Measurements from ENCODE around the gene TRPV2. TPM values are rescaled to one million over a fixed set of nuclear protein-coding genes. Genes with fewer than 3 reads are reported as not detected.

The TRPV2 gene
- total RNA-seq, 4 donors from 2014 or later = 7.8 to 66.1 (median 17.0) TPM

- TF ChIP-seq CTCF (IDR thresholded peaks at IDR 0.05; ENCODE audit: low read depth) = no peak
Observed at GRCh38 chr17:16464303-16465051, 49.1 kb downstream of the TRPV2 start.

GRCh38 chr17:16465052-16465312 lies 49.6 kb downstream of the TRPV2 start:
- no peak for TF ChIP-seq CTCF (IDR thresholded peaks at IDR 0.05; ENCODE audit: low read depth)

- TF ChIP-seq CTCF (IDR thresholded peaks at IDR 0.05; ENCODE audit: low read depth) = no peak
Observed at GRCh38 chr17:16465861-16466338, 50.5 kb downstream of the TRPV2 start.

- no peak for TF ChIP-seq CTCF (IDR thresholded peaks at IDR 0.05; ENCODE audit: low read depth)
Observed at GRCh38 chr17:16466407-16466806, 51.0 kb downstream of the TRPV2 start.

GRCh38 chr17:16467044-16467443 lies 51.7 kb downstream of the TRPV2 start:
- no peak for TF ChIP-seq CTCF (IDR thresholded peaks at IDR 0.05; ENCODE audit: low read depth)

- TF ChIP-seq CTCF (IDR thresholded peaks at IDR 0.05; ENCODE audit: low read depth) = no peak
Observed at GRCh38 chr17:16467886-16468285, 52.5 kb downstream of the TRPV2 start.

GRCh38 chr17:16468428-16468992 lies 53.1 kb downstream of the TRPV2 start:
- no peak for TF ChIP-seq CTCF (IDR thresholded peaks at IDR 0.05; ENCODE audit: low read depth)
